SK-N-MC (cell line): Measurements from ENCODE around the gene BPI.

Experiments
- EZH2 ChIP-seq: fragments of 200-600 bp; sonication (generic); IDR thresholded peaks from one replicate; pipeline ENCODE4 v1.6.1; 2017; ENCODE audit warnings: antibody characterized with exemption
- POLR2AphosphoS5 ChIP-seq: IDR thresholded peaks from 2 replicates; pipeline ENCODE4 v1.6.1; 2012; ENCODE audit warnings: mild to moderate bottlenecking, low read depth, low read length, borderline replicate concordance

GRCh38 chr20:38307371-38308046 lies 3.6 kb downstream of the BPI start:
- no peak for TF ChIP-seq POLR2AphosphoS5
- no peak for TF ChIP-seq EZH2
